Raji (cell line): Measurements from ENCODE around the gene FHIT.

Experiments used
- POLR2A ChIP-seq: IDR thresholded peaks from 2 replicates; pipeline ENCODE4 v1.6.1; 2011; ENCODE audit warnings: low read depth, low read length, control low read depth; ENCODE audit not compliant: insufficient read depth

The FHIT gene

GRCh38 chr3:59816312-59816711 lies 1434.9 kb downstream of the FHIT start:
- no peak for TF ChIP-seq POLR2A

- no peak for TF ChIP-seq POLR2A
Observed at GRCh38 chr3:59813148-59813538, 1438.1 kb downstream of the FHIT start.

GRCh38 chr3:59812237-59813147 lies 1438.8 kb downstream of the FHIT start:
- TF ChIP-seq POLR2A, result no peak

GRCh38 chr3:59811160-59811559 lies 1440.1 kb downstream of the FHIT start:
- TF ChIP-seq POLR2A, result no peak

GRCh38 chr3:59810606-59811005 lies 1440.6 kb downstream of the FHIT start:
- no peak for TF ChIP-seq POLR2A

- no peak for TF ChIP-seq POLR2A
Observed at GRCh38 chr3:59809710-59810444, 1441.4 kb downstream of the FHIT start.

GRCh38 chr3:59809016-59809415 lies 1442.2 kb downstream of the FHIT start:
- no peak for TF ChIP-seq POLR2A

GRCh38 chr3:59808446-59808845 lies 1442.8 kb downstream of the FHIT start:
- TF ChIP-seq POLR2A, result no peak

- no peak for TF ChIP-seq POLR2A
Observed at GRCh38 chr3:59803268-59803667, 1448.0 kb downstream of the FHIT start.

GRCh38 chr3:59802045-59802444 lies 1449.2 kb downstream of the FHIT start:
- no peak for TF ChIP-seq POLR2A

GRCh38 chr3:59800481-59800880 lies 1450.8 kb downstream of the FHIT start:
- no peak for TF ChIP-seq POLR2A

- no peak for TF ChIP-seq POLR2A
Observed at GRCh38 chr3:59798372-59799086, 1452.7 kb downstream of the FHIT start.

GRCh38 chr3:59797533-59797932 lies 1453.7 kb downstream of the FHIT start:
- no peak for TF ChIP-seq POLR2A

GRCh38 chr3:59796456-59796855 lies 1454.8 kb downstream of the FHIT start:
- TF ChIP-seq POLR2A, result no peak

GRCh38 chr3:59795756-59796155 lies 1455.5 kb downstream of the FHIT start:
- TF ChIP-seq POLR2A, result no peak
